Lung (tissue), 12 donors: ENCODE data around the gene BMPER. TPM values are rescaled to one million over a fixed set of nuclear protein-coding genes. Genes with fewer than 3 reads are reported as not detected.

Experiments used
- ATAC-seq: fragments of 200-7000 bp; cut with Tn5 transposase; one replicate; pipeline ENCODE4 v1.9.1; 2020; ENCODE audit warnings: moderate number of reproducible peaks; ENCODE audit not compliant: insufficient read depth, low FRiP score
- DNase-seq, 3 donors: peaks; one replicate each; pipeline ENCODE4 v3.0.0-alpha.2; 2013 to 2017
- H3K27ac ChIP-seq, 2 donors: one replicate each; pipeline ENCODE4 v1.5.1; 2013; ENCODE audit warnings: mild to moderate bottlenecking in 2 of 2, moderate library complexity in 2 of 2, control low read depth in 1 of 2, inconsistent platforms in 1 of 2, low read depth in 1 of 2, low read length in 1 of 2
- H3K27me3 ChIP-seq, 3 donors: one replicate each; pipeline ENCODE4 v1.5.1; 2013; ENCODE audit warnings: low read length in 2 of 3; ENCODE audit not compliant: control insufficient read depth in 3 of 3, insufficient read depth in 3 of 3
- H3K36me3 ChIP-seq, 4 donors: one replicate each; pipeline ENCODE4 v1.5.1; 2013; ENCODE audit warnings: low read length in 4 of 4, mild to moderate bottlenecking in 1 of 4, moderate library complexity in 1 of 4; ENCODE audit not compliant: control insufficient read depth in 4 of 4, insufficient read depth in 4 of 4
- H3K4me1 ChIP-seq, 5 donors: one replicate each; pipeline ENCODE4 v1.5.1; 2013; ENCODE audit warnings: low read length in 5 of 5, mild to moderate bottlenecking in 2 of 5, moderate library complexity in 1 of 5; ENCODE audit not compliant: control insufficient read depth in 5 of 5, insufficient read depth in 5 of 5
- H3K4me3 ChIP-seq: one replicate; pipeline ENCODE4 v1.5.1; 2013; ENCODE audit warnings: mild to moderate bottlenecking, control low read depth, moderate library complexity
- H3K9ac ChIP-seq, 2 donors: one replicate each; pipeline ENCODE4 v1.5.1; 2013; ENCODE audit warnings: low read length in 2 of 2, control low read depth in 1 of 2; ENCODE audit not compliant: insufficient read depth in 1 of 2
- H3K9me3 ChIP-seq, 4 donors: one replicate each; pipeline ENCODE4 v1.5.1; 2013; ENCODE audit warnings: low read length in 3 of 4, mild to moderate bottlenecking in 1 of 4, moderate library complexity in 1 of 4; ENCODE audit not compliant: control insufficient read depth in 4 of 4, insufficient read depth in 3 of 4
- WGBS, 2 donors: extraction: QIAGEN DNeasy Blood & Tissue Kit; methylation state at CpG; one replicate each; pipeline ENCODE4 v1.1.7; 2013; 5-methylcytosine and 5-hydroxymethylcytosine counted together
- polyA plus RNA-seq, 2 donors: library from polyadenylated mRNA; stranded (reverse); fragments of 200-250 nt; gene quantifications; one replicate each; pipeline ENCODE4 v1.2.1, GENCODE V29; 2013
- total RNA-seq, 2 donors: library from RNA; depleted of rRNA in 1 of 2; stranded (reverse); fragments of >200 nt in 1 of 2; gene quantifications; one replicate each; pipeline ENCODE4 v1.2.1, GENCODE V29; 2014 to 2021
- TF ChIP-seq, protein P1 (sequence below): IDR thresholded peaks from 2 replicates; pipeline ENCODE4 v1.5.1; 2012; ENCODE audit warnings: mild to moderate bottlenecking; ENCODE audit errors: control extremely low read depth, extremely low read depth
- donor health status: control.
- donor health status: control.
- donor health status: Bipolar disorder and iron deficiency.
- donor health status: healthy.
- donor health status: DM: yes; HTN: yes; CAD: no.

BMPER gene
- total and polyA plus RNA-seq, 4 donors = 3.7 to 51.0 (median 9.0) TPM

DNA sequence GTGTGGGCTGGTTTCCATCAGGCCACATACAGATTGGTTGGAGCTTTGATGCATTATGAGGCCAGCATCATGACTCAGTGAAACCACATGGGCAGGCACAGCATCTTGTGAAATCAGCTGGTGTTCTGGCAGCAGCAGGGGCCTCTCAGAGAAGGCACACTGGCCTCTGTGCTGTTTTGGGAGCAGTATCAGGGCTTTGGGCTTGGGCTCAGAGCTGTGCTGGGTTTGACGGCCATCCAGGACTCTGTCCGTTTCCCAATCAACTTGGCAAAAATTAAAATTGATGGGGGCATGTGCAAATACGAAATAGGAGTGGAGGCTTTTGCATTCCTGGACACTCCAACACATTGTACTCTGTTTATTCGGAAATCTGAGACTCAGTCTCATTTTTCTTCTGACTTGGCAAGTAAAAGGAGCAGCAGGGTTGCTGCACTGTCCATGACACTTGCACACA is 190.9 kb downstream of the BMPER start:
- peak in 2 of 3 donors; percentile 41 to 75 for DNase-seq
- WGBS, 2 donors = 57 to 81% methylated on average over 4 of the region's 4 CpGs
- H3K27me3 ChIP-seq = no peaks in the 10 kb centered on the region
- no peak overlapping the region for H3K27ac ChIP-seq
- H3K9ac ChIP-seq = no peak overlapping the region
- H3K4me1 ChIP-seq = peaks cover 0 to 11% (median 0%) of the 10 kb centered on the region in 5 donors
- peaks cover 0 to 23% (median 8%) of the 10 kb centered on the region in 4 donors for H3K36me3 ChIP-seq
- peak; percentile 88 for ATAC-seq
- H3K9me3 ChIP-seq = peaks cover 0 to 3% (median under 1%) of the 10 kb centered on the region in 4 donors
- no peak overlapping the region for H3K4me3 ChIP-seq
- TF ChIP-seq, protein P1, sequence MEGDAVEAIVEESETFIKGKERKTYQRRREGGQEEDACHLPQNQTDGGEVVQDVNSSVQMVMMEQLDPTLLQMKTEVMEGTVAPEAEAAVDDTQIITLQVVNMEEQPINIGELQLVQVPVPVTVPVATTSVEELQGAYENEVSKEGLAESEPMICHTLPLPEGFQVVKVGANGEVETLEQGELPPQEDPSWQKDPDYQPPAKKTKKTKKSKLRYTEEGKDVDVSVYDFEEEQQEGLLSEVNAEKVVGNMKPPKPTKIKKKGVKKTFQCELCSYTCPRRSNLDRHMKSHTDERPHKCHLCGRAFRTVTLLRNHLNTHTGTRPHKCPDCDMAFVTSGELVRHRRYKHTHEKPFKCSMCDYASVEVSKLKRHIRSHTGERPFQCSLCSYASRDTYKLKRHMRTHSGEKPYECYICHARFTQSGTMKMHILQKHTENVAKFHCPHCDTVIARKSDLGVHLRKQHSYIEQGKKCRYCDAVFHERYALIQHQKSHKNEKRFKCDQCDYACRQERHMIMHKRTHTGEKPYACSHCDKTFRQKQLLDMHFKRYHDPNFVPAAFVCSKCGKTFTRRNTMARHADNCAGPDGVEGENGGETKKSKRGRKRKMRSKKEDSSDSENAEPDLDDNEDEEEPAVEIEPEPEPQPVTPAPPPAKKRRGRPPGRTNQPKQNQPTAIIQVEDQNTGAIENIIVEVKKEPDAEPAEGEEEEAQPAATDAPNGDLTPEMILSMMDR = no peak

DNA sequence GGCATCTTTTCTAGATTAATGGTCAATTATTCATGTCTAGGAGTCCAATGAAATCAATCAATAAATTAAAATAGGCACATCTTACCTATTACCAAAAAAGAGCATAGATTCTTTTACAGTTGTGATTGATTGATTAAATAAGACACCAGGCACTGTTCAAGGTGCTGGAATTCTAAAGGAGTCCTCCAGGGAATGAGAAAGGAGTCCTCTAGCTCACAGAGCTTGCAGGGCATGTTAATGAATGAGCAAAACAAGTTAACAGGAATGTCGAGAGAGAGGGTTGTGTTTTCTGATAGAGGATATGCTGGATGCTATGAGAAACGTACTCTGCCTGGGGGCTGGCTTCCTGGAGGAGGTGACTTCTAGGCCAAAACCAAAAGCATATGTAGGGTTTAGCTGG is 191.4 kb downstream of the BMPER start:
- 48 to 82% methylated on average over 2 of the region's 2 CpGs for WGBS, 2 donors
- TF ChIP-seq, protein P1 = no peak
- Histone ChIP-seq H3K27ac (no peak overlapping the region), H3K4me1 (peaks cover 0 to 11% (median 0%) of the 10 kb centered on the region in 5 donors), H3K27me3 (no peaks in the 10 kb centered on the region), H3K36me3 (peaks cover 0 to 24% (median 8%) of the 10 kb centered on the region in 4 donors), H3K9ac (no peak overlapping the region), H3K4me3 (no peak overlapping the region), H3K9me3 (peaks cover 0 to 3% (median under 1%) of the 10 kb centered on the region in 4 donors)
- DNase-seq = no peak
- no peak for ATAC-seq

DNA sequence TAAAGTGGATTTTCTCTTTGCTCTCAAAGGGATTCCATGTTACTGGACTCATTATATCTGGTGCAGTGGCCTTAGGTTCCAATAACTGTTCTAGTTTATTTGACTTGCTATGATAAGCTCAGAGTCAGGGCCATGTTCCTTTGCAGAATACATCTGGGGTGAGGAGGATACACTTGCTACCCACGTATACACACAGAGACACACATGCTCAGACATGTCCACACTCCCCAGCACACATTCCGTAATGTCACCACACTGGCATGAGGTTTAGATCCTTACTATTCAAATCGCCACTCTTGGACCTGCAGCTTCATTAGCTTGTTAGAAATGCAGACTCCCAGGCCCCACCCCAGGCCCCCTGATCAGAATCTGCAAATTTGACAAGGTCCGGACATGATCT is 195.3 kb downstream of the BMPER start:
- H3K4me1 ChIP-seq = peaks cover 0 to 10% (median 0%) of the 10 kb centered on the region in 5 donors
- H3K9ac ChIP-seq = no peak overlapping the region
- H3K27ac ChIP-seq = no peak overlapping the region
- WGBS, 2 donors = 76 to 78% methylated on average over 4 of the region's 4 CpGs
- DNase-seq (no peak), ATAC-seq (no peak)
- peaks cover 0 to 14% (median 5%) of the 10 kb centered on the region in 4 donors for H3K36me3 ChIP-seq
- TF ChIP-seq, protein P1 = no peak
- H3K4me3 ChIP-seq = no peak overlapping the region
- H3K9me3 ChIP-seq = no peaks in the 10 kb centered on the region
- H3K27me3 ChIP-seq = no peaks in the 10 kb centered on the region

DNA sequence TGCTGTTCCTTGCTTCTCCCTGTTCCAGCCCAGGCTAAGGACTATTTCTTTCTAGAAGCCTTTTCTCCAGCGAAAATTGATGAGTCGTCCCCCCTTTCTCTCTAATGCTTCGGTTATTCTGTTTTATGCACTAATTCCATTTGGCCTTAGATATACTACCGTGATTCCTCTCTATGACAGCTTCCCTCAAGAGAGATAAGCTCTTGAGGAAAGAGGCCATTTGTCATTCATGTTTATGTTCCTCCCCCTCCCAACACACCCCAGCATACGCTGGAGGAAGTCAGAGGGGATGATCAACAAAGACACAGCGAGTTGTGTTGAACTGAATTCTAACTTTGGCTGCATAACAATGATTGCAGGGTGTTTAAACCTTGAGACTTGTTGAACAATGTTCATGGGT is 198.8 kb downstream of the BMPER start:
- H3K27ac ChIP-seq = no peak overlapping the region
- DNase-seq (no peak), ATAC-seq (no peak)
- no peaks in the 10 kb centered on the region for H3K27me3 ChIP-seq
- no peak overlapping the region for H3K4me3 ChIP-seq
- H3K9me3 ChIP-seq = peaks cover 0 to 2% (median 0%) of the 10 kb centered on the region in 4 donors
- H3K9ac ChIP-seq = no peak overlapping the region
- 51 to 57% methylated on average over 6 of the region's 6 CpGs for WGBS, 2 donors
- peaks cover 0 to 1% (median 0%) of the 10 kb centered on the region in 5 donors for H3K4me1 ChIP-seq
- TF ChIP-seq, protein P1 = no peak
- H3K36me3 ChIP-seq = peaks cover 0 to 20% (median 8%) of the 10 kb centered on the region in 4 donors
